Vein endothelial cell (primary cell): Measurements from ENCODE around the gene BTBD1. TPM values are rescaled to one million over a fixed set of nuclear protein-coding genes. Genes with fewer than 3 reads are reported as not detected.

ENCODE experiments used
- small RNA-seq: library from RNA; depleted of rRNA; stranded (forward); fragments of <200 nt; gene quantifications from one replicate; pipeline ENCODE3, GENCODE V24; 2012
- total RNA-seq: library from RNA; depleted of rRNA; stranded (reverse); fragments of >200 nt; gene quantifications from 2 replicates; pipeline ENCODE4 v1.2.3, GENCODE V29; 2012

BTBD1 gene
- 107 and 118 TPM in 2 replicates for total RNA-seq

GRCh38 chr15:83066734-83067637, at the start of gene BTBD1:
BTBD1 (minus strand) TSS chr15:83067252; CDS start chr15:83067151, 101 bp downstream.

DNA sequence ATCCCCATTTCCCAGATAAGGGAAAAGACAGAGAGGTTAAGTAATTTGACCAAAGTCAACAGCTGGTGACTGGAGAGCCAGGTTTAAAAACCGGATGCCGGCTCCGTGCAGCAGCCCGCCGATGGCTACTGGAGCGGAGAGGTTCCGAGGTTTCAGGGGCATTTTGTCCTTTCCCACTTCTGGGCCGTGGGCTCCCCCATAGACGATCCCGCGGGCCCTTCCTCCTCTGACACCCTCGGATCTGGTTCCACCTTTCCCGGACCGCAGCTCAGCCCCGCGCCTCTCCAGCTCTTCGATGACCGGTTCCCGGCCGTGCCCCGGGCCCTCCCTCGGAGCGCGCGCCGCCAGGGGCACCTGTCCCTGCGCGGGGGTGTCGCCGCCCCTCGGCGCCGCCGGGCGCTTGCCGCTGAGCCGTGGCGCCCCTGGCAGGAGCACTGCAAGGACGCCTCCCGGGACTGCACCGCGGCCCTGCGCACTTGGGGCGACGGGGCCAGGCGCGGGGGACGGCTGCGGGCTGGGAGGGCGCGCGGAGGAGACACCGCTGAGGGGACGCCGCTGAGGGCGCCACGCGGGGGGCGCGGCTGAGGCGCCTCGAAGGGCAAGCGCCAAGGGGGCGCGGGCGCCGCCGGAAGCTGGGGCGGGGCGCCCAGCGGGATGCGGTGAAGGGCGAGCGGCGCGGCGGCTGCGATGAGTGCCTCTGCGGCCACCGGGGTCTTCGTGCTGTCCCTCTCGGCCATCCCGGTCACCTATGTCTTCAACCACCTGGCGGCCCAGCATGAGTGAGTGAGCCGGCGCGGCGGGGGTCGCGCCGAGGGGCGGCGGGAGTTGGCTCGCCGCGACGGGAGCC, 40.2 kb upstream of the BTBD1 start, which contains the start of gene TM6SF1:
Gene TM6SF1, plus strand, starts transcription at position 652 of the 847 bp plus-strand sequence. Its CDS starts 36 bp downstream, at position 688.

DNA sequence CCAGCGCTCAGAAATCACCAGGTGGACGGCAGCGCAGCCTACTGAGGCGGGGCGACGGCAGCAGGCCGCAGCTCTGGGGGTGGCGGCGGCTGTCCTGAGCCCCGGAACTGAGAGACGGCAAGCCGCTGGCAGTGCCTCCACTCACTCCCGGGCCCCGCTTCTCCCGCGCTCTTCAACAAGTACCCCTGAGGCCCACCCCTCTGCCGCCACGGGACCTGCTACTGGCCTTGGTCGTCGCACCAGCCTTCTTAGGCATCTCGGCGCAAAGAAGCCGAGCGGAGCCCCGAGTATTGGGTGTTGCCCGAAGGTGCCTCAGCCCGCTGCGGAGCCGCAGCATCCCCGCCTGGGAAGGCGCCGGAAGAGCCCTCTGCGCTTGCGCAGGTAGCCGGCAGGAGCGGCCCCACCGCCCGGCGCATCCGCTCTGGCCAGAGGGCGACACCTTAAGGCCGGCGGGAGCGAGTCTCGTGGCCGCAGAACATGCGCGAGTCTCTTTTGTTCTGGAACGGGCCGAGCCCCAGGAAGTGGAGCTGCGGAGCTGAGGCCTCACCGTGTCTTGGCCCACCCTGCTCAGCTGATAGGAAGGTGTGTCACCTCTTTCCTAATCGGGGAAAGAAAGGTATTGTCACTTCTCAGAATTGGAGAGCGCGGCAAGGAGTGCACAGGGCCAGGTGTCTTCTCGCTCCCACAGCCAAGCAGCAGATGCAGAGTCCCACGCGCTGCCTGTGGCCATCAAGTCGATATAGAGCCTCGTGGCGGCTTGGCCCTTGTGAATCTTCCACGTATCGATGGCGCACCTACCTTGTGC, 55.6 kb downstream of the BTBD1 start, which contains the start of gene C15orf40:
Gene C15orf40, minus strand, starts transcription at position 369 of the 805 bp plus-strand sequence. Its CDS starts 32 bp downstream, at position 337.

DNA sequence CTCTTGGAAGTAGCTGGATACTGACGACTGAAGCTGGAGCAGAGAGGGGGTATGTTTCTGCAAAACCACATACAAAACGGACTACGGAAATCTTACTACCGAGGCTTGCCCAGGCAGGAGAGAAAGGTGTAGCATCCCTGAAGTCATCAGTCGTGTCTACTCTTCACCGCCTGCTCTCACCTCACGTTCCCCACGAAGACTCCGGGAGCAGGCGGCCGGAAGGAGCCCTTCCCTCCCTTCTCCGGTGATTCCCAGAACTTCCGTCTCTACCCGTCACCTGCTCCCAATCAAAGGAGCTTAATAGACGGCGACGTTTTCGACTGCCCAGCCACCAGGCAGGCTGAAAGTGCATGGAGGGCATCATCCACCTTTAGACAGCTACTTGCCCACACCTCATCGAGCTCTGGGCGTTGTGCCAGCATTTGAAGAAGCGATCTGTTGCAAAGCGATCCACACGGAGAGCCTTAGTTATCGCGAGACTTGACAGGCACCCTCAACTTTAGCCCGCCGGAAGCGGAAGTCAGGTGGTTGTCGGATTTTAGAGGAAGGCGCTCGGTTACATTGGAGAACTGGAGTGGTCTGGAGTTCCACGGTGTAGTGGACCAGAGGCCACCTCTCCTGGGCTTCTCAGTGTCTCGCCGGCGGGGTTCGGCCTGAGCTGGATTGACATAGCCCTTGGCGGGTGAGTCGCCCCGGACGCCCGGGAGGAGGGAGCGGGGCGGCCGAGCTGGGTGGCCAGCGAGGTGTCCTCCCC, 81.2 kb downstream of the BTBD1 start, which contains the start of gene RAMAC:
Gene RAMAC, plus strand, starts transcription at position 523 of the 754 bp plus-strand sequence. CDS start 2,809 bp downstream, outside the sequence.

Small RNA genes lying within 50 kb of the gene (small RNA-seq; reads per million reads assigned to genes)
- 0.08 reads per million for gene MIR4515

Other genes with a start within 250 kb of the BTBD1 start
- 0.33 and 0.38 TPM in 2 replicates for gene HOMER2, start 114.5 kb downstream of the BTBD1 start, total RNA-seq
- gene RAMAC, start 81.0 kb downstream of the BTBD1 start, total RNA-seq = 19.6 and 20.3 TPM in 2 replicates
- 12.5 and 19.9 TPM in 2 replicates for gene C15orf40, start 55.6 kb downstream of the BTBD1 start, total RNA-seq
- 26.3 and 38.2 TPM in 2 replicates for gene TM6SF1, start 40.4 kb upstream of the BTBD1 start, total RNA-seq
- 62.4 and 103 TPM in 2 replicates for gene HDGFL3, start 140.6 kb upstream of the BTBD1 start, total RNA-seq
- 3.5 and 5.2 TPM in 2 replicates for gene BNC1, start 217.4 kb upstream of the BTBD1 start, total RNA-seq